Stomach (tissue), 4 donors: Measurements from ENCODE around the gene HIPK3.

ENCODE experiments used
- CTCF ChIP-seq, 7 experiments: fragments of 450-650 bp in 4 of 7; fragments of 200-600 bp in 3 of 7; sonication (generic) in 3 of 7; IDR thresholded peaks; one replicate each; pipeline ENCODE4 v1.5.1; 2016 to 2019; ENCODE audit warnings: antibody characterized with exemption in 7 of 7, control low read depth in 2 of 7, mild to moderate bottlenecking in 1 of 7
- EP300 ChIP-seq: sonication (generic); formaldehyde crosslinking; IDR thresholded peaks from one replicate; pipeline ENCODE4 v1.6.1; 2017; ENCODE audit warnings: antibody characterized with exemption
- POLR2A ChIP-seq, 4 donors: fragments of 450-650 bp; IDR thresholded peaks; one replicate each; pipeline ENCODE4 v1.6.1; 2016; ENCODE audit warnings: antibody characterized with exemption in 4 of 4, control low read depth in 2 of 4, mild to moderate bottlenecking in 1 of 4, moderate library complexity in 1 of 4

- TF ChIP-seq CTCF (IDR thresholded peaks at IDR 0.05) (no peak), POLR2A (IDR thresholded peaks at IDR 0.05) (no peak), EP300 (no peak)
Measured at GRCh38 chr11:33248416-33248971, 8.7 kb upstream of the HIPK3 start.
